ENCODE measurements around the gene DCAF5. TPM values are rescaled to one million over a fixed set of nuclear protein-coding genes. Genes with fewer than 3 reads are reported as not detected.

Gene DCAF5
- total RNA-seq, 1 donor from 2014 or later, result 48.6 TPM

DNA sequence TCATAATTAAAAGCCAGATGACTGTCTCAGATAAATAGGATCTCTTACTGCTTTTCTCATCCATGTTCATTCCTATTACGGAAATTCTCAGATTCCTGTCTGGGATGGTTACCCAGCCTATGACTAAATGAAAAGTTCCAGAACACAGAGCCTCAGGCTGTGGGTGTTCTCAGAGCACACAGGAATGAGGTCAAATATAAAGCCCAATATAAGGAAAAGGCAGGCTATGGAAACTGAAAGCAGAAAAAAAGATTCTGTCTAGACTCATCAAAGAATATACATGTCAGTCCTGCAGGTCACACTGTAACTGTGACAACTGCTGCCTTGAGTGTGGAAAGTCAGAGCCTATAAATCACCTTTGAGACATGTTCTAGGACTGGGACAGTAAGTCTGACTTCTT lies 64.3 kb downstream of the DCAF5 start:
- DNase-seq (ENCODE audit: extremely low spot score in 2 of 2), result no peak
- Histone ChIP-seq H3K27me3 (no peaks in the 10 kb centered on the region), H3K4me3 (no peak overlapping the region), H3K36me3 (peaks cover 0 to 34% of the 10 kb centered on the region in 2 donors), H3K27ac (peak overlapping the region; percentile 62), H3K9me3 (no peaks in the 10 kb centered on the region), H3K4me1 (peaks cover 37% of the 10 kb centered on the region)
- intact Hi-C loops (cut with DNase I), result loop anchor here (5.0 kb wide), 1 partner anchor 111 kb away; the partner anchor contains the start of gene ACTN1
- TF ChIP-seq POLR2AphosphoS5 (IDR thresholded peaks at IDR 0.05; ENCODE audit: insufficient read depth in 1 of 2, low read depth in 1 of 2) (peak in 1 of 2 donors; percentile 69), CTCF (IDR thresholded peaks at IDR 0.05) (no peak), POLR2A (IDR thresholded peaks at IDR 0.05) (no peak)

DNA sequence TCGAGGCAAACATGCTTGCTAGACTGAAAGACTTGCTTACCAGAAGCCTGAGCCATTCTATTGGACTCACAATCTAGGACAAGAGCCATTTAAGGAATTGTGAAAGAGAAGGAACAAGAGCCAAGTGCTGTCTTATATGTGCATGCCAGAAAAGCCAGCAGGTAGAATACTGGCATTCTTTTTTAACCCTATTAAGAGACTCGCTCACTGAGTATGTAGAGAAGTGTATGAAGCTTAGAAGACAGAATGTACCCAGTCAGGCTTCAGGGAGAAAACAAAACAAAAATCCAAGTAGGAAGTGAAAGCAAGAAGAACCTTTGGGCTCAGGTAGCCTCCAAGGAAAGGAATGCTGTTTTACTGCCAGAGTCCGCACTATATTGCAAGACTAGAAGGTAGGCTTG lies 65.9 kb downstream of the DCAF5 start:
- Histone ChIP-seq H3K4me1 (peaks cover 37% of the 10 kb centered on the region), H3K27me3 (no peaks in the 10 kb centered on the region), H3K9me3 (no peaks in the 10 kb centered on the region), H3K36me3 (peaks cover 0 to 34% of the 10 kb centered on the region in 2 donors), H3K27ac (peak overlapping the region; percentile 62), H3K4me3 (no peak overlapping the region)
- intact Hi-C loops (cut with DNase I), result loop anchor here (5.0 kb wide), 1 partner anchor 110 kb away; the partner anchor contains the start of gene ACTN1
- TF ChIP-seq POLR2A (IDR thresholded peaks at IDR 0.05) (no peak), POLR2AphosphoS5 (IDR thresholded peaks at IDR 0.05; ENCODE audit: insufficient read depth in 1 of 2, low read depth in 1 of 2) (peak in 1 of 2 donors; percentile 55)
- DNase-seq (ENCODE audit: extremely low spot score in 2 of 2), result no peak

GRCh38 chr14:69086537-69086936 lies 66.4 kb downstream of the DCAF5 start:
- Histone ChIP-seq H3K4me3 (no peak overlapping the region), H3K27me3 (no peaks in the 10 kb centered on the region), H3K27ac (peak overlapping the region; percentile 60), H3K36me3 (peaks cover 0 to 29% of the 10 kb centered on the region in 2 donors), H3K4me1 (peaks cover 37% of the 10 kb centered on the region), H3K9me3 (no peaks in the 10 kb centered on the region)
- no peak for DNase-seq (ENCODE audit: extremely low spot score in 2 of 2)
- TF ChIP-seq POLR2A (IDR thresholded peaks at IDR 0.05), result no peak
- TF ChIP-seq CTCF (IDR thresholded peaks at IDR 0.05), result no peak
- no peak for TF ChIP-seq POLR2AphosphoS5 (IDR thresholded peaks at IDR 0.05; ENCODE audit: insufficient read depth in 1 of 2, low read depth in 1 of 2)
- intact Hi-C loops (cut with DNase I), result loop anchor here (5.0 kb wide), 1 partner anchor 109 kb away; the partner anchor contains the start of gene ACTN1

- H3K9me3 ChIP-seq, result no peaks in the 10 kb centered on the region
- H3K27ac ChIP-seq, result no peak overlapping the region
- no peak overlapping the region for H3K4me3 ChIP-seq
- TF ChIP-seq POLR2A (IDR thresholded peaks at IDR 0.05), result no peak
- no peak for TF ChIP-seq CTCF (IDR thresholded peaks at IDR 0.05)
- TF ChIP-seq POLR2AphosphoS5 (IDR thresholded peaks at IDR 0.05; ENCODE audit: insufficient read depth in 1 of 2, low read depth in 1 of 2), result no peak
- peaks cover 31% of the 10 kb centered on the region for H3K4me1 ChIP-seq
- intact Hi-C loops (cut with DNase I), result no loop called here
- peaks cover 0 to 7% of the 10 kb centered on the region in 2 donors for H3K36me3 ChIP-seq
- H3K27me3 ChIP-seq, result no peaks in the 10 kb centered on the region
- no peak for DNase-seq (ENCODE audit: extremely low spot score in 2 of 2)
These were observed 68.9 kb downstream of the DCAF5 start for GRCh38 chr14:69084023-69084422.

- intact Hi-C loops (cut with DNase I), result no loop called here
- peaks cover 33% of the 10 kb centered on the region for H3K4me1 ChIP-seq
- H3K36me3 ChIP-seq, result peaks cover 0 to 7% of the 10 kb centered on the region in 2 donors
- H3K27ac ChIP-seq, result no peak overlapping the region
- no peak for DNase-seq (ENCODE audit: extremely low spot score in 2 of 2)
- H3K9me3 ChIP-seq, result no peaks in the 10 kb centered on the region
- H3K27me3 ChIP-seq, result no peaks in the 10 kb centered on the region
- no peak overlapping the region for H3K4me3 ChIP-seq
- TF ChIP-seq POLR2A (IDR thresholded peaks at IDR 0.05) (no peak), CTCF (IDR thresholded peaks at IDR 0.05) (no peak), POLR2AphosphoS5 (IDR thresholded peaks at IDR 0.05; ENCODE audit: insufficient read depth in 1 of 2, low read depth in 1 of 2) (no peak)
These were observed 69.7 kb downstream of the DCAF5 start for GRCh38 chr14:69083181-69083580.

Data from vagina (tissue), 2 donors.